Activated T-cell treated with anti-CD3 and anti-CD28 coated beads for 24 hours (primary cell): Measurements from ENCODE around the gene TMEM41B.
"Not testable (repeated sequence)": the region's sequence is repeated elsewhere in the genome, so short reads cannot be mapped to it uniquely, and the experiment has no call there.

Source experiments
- DNase-seq: peaks from one replicate; pipeline ENCODE4 v3.0.0-alpha.2; 2020; ENCODE audit warnings: low read depth

TMEM41B gene

GRCh38 chr11:9304178-9304577, 10.2 kb downstream of the TMEM41B start:
- DNase-seq, result no peak

GRCh38 chr11:9302448-9302847, 11.9 kb downstream of the TMEM41B start:
- no peak for DNase-seq

DNA sequence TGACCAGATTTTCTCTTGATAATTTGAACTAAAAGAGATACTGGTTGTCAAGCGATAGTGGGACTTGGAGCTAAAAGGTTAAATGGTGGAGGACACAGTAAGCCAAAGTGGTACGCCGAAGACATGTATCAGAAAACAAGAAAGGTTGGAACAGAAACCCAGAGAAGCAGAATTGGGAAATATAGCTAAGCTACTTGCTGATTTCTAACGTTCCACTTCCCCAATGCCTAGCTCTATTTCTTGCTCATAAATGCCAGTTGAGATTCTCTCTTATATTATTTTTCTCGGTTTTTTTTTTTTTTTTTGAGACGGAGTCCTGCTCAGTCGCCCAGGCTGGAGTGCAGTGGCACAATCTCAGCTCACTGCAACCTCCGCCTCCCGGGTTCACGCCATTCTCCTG, 12.7 kb downstream of the TMEM41B start:
- no peak for DNase-seq

DNA sequence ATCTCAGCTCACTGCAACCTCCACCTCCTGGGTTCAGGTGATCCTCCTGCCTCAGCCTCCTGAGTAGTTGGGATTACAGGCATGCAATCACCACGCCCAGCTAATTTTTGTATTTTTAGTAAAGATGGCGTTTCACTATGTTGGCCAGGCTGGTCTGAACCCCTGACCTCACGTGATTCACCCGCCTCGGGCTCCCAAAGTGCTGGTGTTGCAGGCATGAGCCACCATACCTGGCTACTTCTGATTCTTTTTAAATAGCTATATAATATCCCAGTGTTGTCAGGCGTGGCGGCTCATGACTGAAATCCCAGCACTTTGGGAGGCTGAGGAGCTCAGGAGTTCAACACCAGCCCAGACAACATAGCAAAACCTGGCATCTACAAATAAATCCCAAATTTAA, 20.7 kb downstream of the TMEM41B start:
- DNase-seq, result no peak

DNA sequence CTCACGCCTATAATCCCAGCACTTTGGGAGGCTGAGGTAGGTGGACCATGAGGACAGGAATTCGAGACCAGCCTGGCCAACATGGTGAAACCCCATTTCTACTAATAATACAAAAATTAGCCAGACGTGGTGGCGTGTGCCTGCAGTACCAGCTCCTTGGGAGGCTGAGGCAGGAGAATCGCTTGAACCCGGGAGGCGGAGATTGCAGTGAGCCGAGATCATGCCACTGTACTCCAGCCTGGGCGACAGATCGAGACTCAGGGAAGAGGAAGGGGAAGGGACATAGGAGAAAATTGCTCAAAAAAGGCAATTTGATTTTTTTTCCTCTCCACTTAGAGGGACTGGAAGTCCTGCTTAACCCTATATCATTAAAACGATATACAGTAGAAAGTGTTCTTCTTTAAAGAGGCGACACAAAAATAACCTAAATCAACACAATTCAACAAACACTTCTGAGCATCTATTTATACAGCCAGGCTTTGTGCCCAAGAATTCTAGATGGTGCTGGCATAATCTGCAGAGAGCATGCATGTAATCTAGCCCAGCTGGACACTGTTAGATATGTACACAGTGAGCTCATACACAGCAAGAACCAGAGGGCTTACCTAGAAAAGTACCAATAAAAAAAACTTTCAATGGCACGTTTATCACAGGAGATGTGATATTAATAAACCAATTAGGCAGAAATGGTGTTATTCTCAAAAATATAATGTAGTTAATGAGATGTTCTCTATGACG, 28.4 kb downstream of the TMEM41B start:
- DNase-seq, result no peak

DNA sequence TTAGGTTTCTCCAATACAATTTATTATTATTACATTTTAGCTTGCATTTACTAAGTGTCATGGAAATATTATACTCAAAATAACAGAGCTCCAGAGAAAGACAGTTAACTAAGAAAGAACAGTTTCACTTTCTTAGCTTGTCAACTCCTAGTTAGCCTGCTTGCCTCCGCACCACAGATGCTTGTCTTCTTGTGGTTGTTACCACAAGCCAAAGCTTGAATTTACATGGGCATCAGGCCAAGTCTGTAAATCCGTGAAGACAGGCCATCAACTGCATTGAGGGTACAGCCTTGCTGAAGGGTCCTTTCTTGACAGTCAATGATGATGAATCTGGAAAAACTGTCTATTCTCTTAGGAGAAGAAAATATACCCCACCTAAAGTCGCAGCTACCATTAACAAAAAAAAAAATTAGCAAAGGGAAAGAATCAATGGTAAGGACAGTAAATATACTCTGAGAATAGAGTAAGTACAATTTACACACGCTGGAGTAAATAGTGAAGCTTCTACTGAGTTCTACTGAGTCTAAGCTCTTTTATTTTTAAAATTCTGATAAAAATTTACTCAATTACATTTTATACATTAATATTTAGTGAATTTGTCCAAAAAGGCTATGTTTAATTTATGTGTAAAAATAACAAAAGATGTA, 33.6 kb downstream of the TMEM41B start:
- peak; percentile 48 for DNase-seq

- DNase-seq, result no peak
Measured at GRCh38 chr11:9277176-9277575, 37.2 kb downstream of the TMEM41B start.

GRCh38 chr11:9276571-9276970, 37.8 kb downstream of the TMEM41B start:
- no peak for DNase-seq

- no peak for DNase-seq
Measured at GRCh38 chr11:9274499-9275258, 39.7 kb downstream of the TMEM41B start.

- DNase-seq, result no peak
Measured at GRCh38 chr11:9273376-9274336, 40.7 kb downstream of the TMEM41B start.

DNA sequence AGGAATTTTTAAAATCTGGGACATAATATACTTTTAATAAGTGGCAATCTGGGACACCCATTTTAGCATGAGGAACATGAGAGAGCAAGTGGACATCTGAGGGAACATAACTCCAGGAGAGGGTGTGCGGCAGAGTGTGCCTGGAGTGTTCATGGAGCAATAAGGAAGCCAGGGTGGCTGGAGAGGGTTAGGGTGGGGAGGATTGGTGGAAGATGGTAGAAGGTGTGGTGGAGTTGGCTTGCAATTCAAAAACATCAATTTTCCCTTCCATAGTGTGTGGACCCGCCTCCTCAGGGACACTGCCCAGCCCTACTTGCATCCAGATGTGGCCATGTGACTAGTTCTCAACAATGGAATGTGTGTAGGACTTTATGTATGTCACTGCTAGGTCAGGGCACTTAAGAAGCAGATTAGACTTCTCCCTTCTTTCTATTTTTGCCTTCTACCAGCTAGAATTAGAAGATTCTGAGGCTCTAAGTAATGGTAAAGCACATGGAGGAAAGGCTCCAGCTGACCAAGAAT, 44.8 kb downstream of the TMEM41B start:
- no peak for DNase-seq

DNA sequence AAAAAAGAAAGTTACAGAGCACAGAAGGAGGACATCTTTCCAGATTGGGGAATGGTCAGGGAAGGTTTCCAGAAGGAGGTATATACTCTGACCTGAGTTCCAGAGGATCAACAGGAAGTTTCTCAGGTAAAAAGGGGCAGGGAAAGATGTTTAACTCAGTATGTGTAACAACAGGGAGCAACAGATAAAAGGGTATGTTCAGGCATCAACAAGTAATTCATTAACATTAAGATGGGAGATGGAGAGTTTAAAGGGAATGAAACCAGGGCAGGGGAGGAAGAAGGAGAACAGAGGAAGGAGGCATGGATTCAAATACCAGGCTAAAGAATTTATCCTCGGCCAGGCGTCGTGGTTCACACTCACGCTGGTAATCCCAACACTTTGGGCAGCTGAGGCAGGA, 46.7 kb downstream of the TMEM41B start:
- no peak for DNase-seq

GRCh38 chr11:9266926-9267325, 47.5 kb downstream of the TMEM41B start:
- no peak for DNase-seq

DNA sequence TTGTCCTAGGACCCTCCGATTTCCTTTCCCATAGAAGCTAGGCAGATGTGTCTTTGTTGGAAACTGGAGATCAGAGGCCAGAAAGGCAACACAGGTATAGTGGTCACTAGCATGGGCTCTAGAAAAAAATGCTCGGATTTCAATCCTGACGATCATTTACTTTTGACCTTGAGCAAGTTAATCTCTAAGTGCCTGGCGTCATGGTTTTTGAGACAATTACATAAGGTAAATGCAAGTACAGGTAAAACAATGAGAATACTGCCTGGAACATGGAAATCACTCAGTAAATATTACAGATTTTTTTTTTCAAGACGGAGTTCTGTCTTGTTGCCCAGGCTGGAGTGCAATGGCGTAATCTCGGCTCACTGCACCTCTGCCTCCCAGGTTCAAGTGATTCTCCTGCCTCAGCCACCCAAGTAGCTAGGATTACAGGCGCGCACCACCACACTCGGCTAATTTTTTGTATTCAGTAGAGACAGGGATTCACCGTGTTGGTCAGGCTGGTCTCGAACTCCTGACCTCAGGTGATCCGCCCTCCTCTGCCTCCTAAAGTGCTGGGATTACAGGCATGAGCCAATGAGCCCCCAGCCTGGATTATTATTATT, 48.2 kb downstream of the TMEM41B start:
- no peak for DNase-seq

DNA sequence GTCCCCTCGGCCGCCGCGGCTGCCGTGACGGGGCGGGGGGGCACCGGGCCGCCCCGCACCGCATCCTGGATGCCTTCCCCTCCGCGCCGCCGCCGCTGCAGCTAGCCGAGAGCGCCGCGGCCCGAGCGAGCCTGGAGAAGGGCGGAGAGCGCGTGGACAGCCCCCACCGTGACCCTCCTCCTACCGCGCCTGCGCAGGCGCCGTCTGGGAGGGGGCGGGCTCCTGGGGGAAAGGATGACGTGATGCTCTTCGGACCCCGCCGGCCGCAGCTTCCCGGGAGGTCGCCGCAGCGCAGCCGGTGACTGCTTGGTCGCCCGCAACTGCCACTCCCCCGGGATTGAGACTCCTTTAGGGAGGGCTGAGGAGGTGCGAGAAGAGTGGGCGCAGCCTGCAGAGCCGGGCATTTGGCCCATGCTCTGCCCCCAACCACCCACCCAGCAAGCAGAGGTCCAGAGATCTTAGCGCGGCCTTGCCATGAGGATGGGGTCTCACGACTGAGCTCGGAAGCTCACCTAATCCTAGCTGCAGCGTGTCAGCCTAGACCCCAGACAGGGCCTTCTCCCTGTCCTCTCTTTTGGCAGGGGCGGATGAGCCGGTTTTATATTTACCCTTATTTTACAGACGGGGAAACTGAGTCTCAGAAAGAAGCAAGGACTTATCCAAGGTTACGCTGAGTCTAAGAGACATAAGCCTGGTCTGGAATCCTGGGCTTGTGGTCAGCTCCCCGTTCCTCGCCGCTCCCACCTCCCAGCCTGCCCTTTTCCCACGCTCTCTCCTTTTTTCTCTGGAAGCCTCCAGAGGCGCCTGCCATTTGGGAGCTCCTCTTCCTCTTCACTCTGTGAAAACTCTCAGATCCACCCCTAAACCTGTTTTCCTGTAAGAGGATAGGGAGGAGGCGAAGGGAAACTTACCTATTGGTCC, 48.9 kb downstream of the TMEM41B start, which contains the start of gene DENND5A:
Gene DENND5A, minus strand, starts transcription at position 140 of the 921 bp plus-strand sequence. CDS start 281 bp downstream, outside the sequence.
- DNase-seq, result peak; percentile 38

- peak; percentile 43 for DNase-seq
Measured at GRCh38 chr11:9264316-9265210, 49.8 kb downstream of the TMEM41B start.

GRCh38 chr11:9263840-9264315, 50.5 kb downstream of the TMEM41B start:
- peak; percentile 62 for DNase-seq

DNA sequence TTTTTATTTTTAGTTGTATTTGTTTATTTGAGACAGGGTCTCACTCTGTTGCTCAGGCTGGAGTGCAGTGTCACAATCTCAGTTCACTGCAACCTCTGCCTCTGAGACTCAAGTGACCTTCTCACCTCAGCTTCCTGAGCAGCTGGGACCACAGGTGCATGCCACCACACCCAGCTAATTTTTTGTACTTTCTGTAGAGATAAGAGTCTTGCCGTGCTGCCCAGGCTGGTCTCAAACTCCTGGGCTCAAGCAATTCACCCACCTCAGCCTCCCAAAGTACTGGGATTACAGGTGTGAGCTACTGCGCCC, 53.6 kb downstream of the TMEM41B start:
- DNase-seq, result not testable (repeated sequence)
